Measurements from ENCODE around the gene TTLL4.

DNA sequence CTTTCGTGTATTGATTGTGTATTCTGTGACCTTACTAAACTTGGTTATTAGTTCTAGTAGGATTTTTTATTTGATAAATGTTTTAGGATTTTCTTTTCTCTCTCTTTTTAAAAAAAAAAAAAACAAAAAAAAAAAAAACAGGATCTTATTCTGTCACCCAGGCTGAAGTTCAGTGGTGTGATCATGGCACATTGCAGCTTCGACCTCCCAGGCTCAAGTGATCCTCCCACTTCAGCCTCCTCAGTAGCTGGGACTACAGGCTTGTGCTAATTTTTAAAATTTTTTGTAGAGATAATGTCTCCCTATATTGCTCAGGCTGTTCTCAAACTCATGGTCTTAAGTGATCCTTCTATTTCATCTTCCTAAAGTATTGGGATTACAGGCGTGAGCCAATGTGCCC, 19.0 kb downstream of the TTLL4 start:
- TF ChIP-seq EZH2 (IDR thresholded peaks at IDR 0.05) (no peak), POLR2AphosphoS5 (IDR thresholded peaks at IDR 0.05; ENCODE audit: borderline replicate concordance, low read depth, low read length) (no peak), FOXP2 (optimal IDR thresholded peaks at IDR 0.05; ENCODE audit: control extremely low read depth, extremely low read length, insufficient read depth) (no peak)

All from SK-N-MC (cell line).